NCI-H187 treated with DMSO at 0.1 percent for 48 hours (cell line): ENCODE measurements around the gene SAA1.

Experiments used
- DNase-seq: peaks from one replicate; lab custom pipeline; 2025; lab: John Stamatoyannopoulos, UW

Gene SAA1

GRCh38 chr11:18310800-18311340, 44.8 kb downstream of the SAA1 start:
- DNase-seq, result no peak

GRCh38 chr11:18312012-18312411, 45.9 kb downstream of the SAA1 start:
- DNase-seq, result no peak

- no peak for DNase-seq
These were observed 46.8 kb downstream of the SAA1 start for GRCh38 chr11:18312663-18313420.

GRCh38 chr11:18313965-18314763, 48.1 kb downstream of the SAA1 start:
- DNase-seq, result no peak

GRCh38 chr11:18314784-18315523, 48.9 kb downstream of the SAA1 start:
- DNase-seq, result no peak

GRCh38 chr11:18315893-18316292, 49.8 kb downstream of the SAA1 start:
- DNase-seq, result no peak

- no peak for DNase-seq
These were observed 51.5 kb downstream of the SAA1 start for GRCh38 chr11:18317551-18317950.
